Measurements from ENCODE around the gene ARHGEF40. TPM values are rescaled to one million over a fixed set of nuclear protein-coding genes. Genes with fewer than 3 reads are reported as not detected.

ARHGEF40 gene
- total RNA-seq, 4 donors from 2014 or later: 7.5 to 21.2 (median 14.4) TPM

DNA sequence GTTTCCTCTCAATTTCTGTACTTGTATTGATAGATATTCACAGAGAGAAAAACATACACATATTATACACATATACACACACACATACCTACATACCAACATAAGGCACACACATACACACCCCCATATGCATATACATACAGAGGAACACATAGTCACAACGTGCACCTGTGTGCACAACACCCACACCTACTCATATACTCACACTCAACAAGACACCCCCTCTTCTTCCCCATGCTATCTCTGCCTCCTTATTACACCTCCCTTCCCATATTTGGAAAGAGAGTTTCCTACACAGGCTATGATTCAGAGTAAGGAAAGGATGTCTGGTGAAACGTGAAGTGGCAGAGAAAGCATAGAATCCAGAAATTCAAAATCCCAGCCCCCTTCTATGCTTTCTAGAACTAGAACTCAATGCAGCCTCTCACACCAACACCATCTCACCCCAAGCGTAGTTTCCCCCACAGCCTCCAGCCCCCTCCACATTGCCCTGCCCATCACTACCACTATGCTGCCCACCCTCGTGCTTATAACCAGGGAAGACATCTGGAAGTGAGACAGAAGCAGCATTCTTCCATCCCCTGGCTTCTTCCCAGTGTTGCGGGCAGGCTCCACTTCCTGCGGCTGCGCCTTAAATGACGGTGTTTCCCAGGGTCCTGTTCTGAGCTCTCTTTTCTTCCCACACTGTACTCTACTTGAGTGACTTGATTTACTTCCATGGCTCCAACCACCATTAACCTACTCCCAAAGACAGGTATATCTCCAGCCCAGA is 10.1 kb upstream of the ARHGEF40 start:
- no peak overlapping the region for H3K4me3 ChIP-seq (ENCODE audit: low read depth, poor library complexity, severe bottlenecking)
- peak in 1 of 2 donors; percentile 13 for DNase-seq (ENCODE audit: low spot score in 2 of 2)
- intact Hi-C loops (cut with DNase I; ENCODE audit: low total_unique reads): no loop called here
- no peak for TF ChIP-seq CTCF (IDR thresholded peaks at IDR 0.05)
- TF ChIP-seq POLR2A (IDR thresholded peaks at IDR 0.05): no peak
- 62 to 63% methylated on average over 8 of the region's 8 CpGs for WGBS, 2 donors

DNA sequence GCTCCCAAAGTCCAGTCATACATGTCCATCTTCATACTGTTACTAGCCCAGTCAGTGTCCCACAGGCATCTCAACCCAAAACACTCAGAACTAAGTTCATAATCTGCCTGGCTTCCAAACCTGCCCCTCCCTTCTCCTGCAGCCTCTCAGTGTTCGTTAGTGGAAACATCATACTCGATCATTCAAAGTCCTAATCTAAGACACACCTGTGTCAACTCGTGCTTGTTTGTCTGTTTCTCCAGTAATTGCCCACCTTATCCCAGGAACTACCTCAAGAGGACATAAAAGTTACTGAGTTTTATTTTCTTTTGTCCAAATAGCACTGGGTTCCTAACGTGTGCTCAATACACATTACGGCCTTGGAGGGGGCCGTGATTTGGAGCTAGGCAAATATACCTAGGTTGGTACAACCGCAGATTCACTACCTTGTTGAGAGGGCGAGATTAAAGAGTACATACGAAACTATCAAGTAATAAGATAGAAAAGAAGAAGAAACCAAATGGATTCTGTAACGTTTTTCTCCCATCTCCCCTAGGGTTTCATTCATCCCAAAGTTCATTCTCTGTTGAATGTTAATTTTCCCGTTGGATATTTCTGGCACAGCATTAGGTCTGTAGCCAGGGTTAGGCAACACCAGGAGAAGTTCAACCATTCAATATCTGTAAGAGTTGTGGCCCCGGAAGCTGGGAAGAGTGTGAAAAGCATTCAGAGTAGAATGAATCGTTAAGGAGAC is 9.3 kb upstream of the ARHGEF40 start:
- TF ChIP-seq POLR2A (IDR thresholded peaks at IDR 0.05) (no peak), CTCF (IDR thresholded peaks at IDR 0.05) (no peak)
- peak in 1 of 2 donors; percentile 10 for DNase-seq (ENCODE audit: low spot score in 2 of 2)
- WGBS, 2 donors: 74 to 80% methylated on average over 13 of the region's 13 CpGs
- no peak overlapping the region for H3K4me3 ChIP-seq (ENCODE audit: low read depth, poor library complexity, severe bottlenecking)
- intact Hi-C loops (cut with DNase I; ENCODE audit: low total_unique reads): no loop called here

DNA sequence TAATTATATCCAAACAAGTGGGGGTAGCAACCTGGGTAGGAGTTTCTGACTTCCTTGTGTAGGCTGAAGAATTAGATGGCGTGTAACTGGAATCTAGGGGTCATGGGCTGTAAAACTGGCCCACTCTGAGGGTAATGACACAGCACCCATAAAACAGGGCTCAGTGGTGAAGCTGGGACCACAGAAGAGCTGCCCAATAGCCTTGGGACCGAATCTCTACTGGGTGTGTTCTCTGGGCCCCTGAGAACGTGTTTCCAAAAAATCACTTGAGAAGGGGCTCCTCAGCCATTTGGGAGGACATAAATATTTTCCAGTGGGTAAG is 8.8 kb upstream of the ARHGEF40 start:
- TF ChIP-seq POLR2A (IDR thresholded peaks at IDR 0.05) (no peak), CTCF (IDR thresholded peaks at IDR 0.05) (no peak)
- WGBS, 2 donors: 83 to 94% methylated on average over 3 of the region's 3 CpGs
- H3K4me3 ChIP-seq (ENCODE audit: low read depth, poor library complexity, severe bottlenecking): no peak overlapping the region
- no peak for DNase-seq (ENCODE audit: low spot score in 2 of 2)
- intact Hi-C loops (cut with DNase I; ENCODE audit: low total_unique reads): no loop called here

GRCh38 chr14:21063479-21063878 is 6.6 kb upstream of the ARHGEF40 start:
- intact Hi-C loops (cut with DNase I; ENCODE audit: low total_unique reads): no loop called here
- DNase-seq (ENCODE audit: low spot score in 2 of 2): peak in 1 of 2 donors; percentile 80
- 34 to 52% methylated on average over 3 of the region's 3 CpGs for WGBS, 2 donors
- no peak for TF ChIP-seq POLR2A (IDR thresholded peaks at IDR 0.05)
- no peak for TF ChIP-seq CTCF (IDR thresholded peaks at IDR 0.05)
- no peak overlapping the region for H3K4me3 ChIP-seq (ENCODE audit: low read depth, poor library complexity, severe bottlenecking)

DNA sequence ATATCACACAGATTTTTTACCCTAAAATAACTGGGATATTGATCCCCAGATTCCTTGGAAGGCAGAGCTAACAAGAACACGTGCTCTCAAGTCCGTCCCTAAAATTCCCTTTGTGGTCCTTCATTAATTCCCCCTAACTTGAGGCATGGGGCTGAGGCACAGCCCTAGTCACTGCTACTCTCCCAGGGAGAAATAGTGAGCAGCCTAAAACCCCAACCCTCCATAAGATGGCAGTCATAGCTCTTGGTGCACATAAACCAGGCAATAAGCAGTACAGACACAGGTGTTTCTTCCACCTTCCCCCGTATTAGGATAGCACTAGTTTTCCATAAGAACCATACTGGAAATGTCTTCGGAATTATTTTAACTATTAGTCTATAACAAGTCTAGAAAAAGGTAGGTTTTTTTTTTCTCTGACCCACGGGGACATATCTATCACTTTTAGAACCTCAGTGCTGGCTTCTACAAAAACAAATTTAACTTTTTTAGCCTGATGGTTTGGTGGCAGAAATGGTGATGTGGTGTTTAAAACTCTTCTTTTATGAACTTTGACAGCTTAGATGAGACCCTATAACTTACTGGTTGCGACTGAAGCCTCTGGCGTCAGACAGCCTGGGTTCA is 3.1 kb upstream of the ARHGEF40 start:
- DNase-seq (ENCODE audit: low spot score in 2 of 2): peak in 1 of 2 donors; percentile 37
- whole genome bisulfite sequencing, 2 donors: 70 to 71% methylated on average over 7 of the region's 7 CpGs
- intact Hi-C loops (cut with DNase I; ENCODE audit: low total_unique reads): no loop called here
- no peak overlapping the region for H3K4me3 ChIP-seq (ENCODE audit: low read depth, poor library complexity, severe bottlenecking)
- TF ChIP-seq CTCF (IDR thresholded peaks at IDR 0.05): no peak
- TF ChIP-seq POLR2A (IDR thresholded peaks at IDR 0.05): no peak

Measured in lower leg skin (tissue), 4 donors.